Bronchial epithelial cell (primary cell): ENCODE data around the gene TRRAP. TPM values are rescaled to one million over a fixed set of nuclear protein-coding genes. Genes with fewer than 3 reads are reported as not detected.

Experiments used
- DNase-seq: peaks from one replicate; pipeline ENCODE4 v3.0.0-alpha.2; 2010; ENCODE audit warnings: low read depth
- FAIRE-seq: peaks from 2 replicates; lab custom pipeline; 2011; peaks lifted over from hg19 to GRCh38; lab: Jason Lieb, UNC
- H3K27me3 ChIP-seq: 2 replicates; pipeline ENCODE4 v1.5.1; 2011; ENCODE audit warnings: low read length; ENCODE audit not compliant: control insufficient read depth, insufficient read depth
- H3K36me3 ChIP-seq: 2 replicates; pipeline ENCODE4 v1.5.1; 2011; ENCODE audit warnings: low read length; ENCODE audit not compliant: control insufficient read depth, insufficient read depth
- H3K4me3 ChIP-seq: 2 replicates; pipeline ENCODE4 v1.5.1; 2011; ENCODE audit warnings: mild to moderate bottlenecking, low read depth, low read length, control low read depth
- CTCF ChIP-seq: IDR thresholded peaks from 2 replicates; pipeline ENCODE4 v1.5.1; 2011; ENCODE audit warnings: mild to moderate bottlenecking, moderate library complexity, low read length, control low read depth, inconsistent platforms; ENCODE audit not compliant: insufficient read depth, severe bottlenecking
- total RNA-seq: library from RNA; depleted of rRNA; stranded (reverse); fragments of >200 nt; gene quantifications from 2 replicates; pipeline ENCODE4 v1.2.1, GENCODE V29; 2014

The TRRAP gene
- total RNA-seq, 1 donor from 2014 or later: 8.2 TPM

GRCh38 chr7:99030457-99030856, 152.1 kb downstream of the TRRAP start:
- Histone ChIP-seq H3K27me3 (no peaks in the 10 kb centered on the region), H3K36me3 (peaks cover 40% of the 10 kb centered on the region), H3K4me3 (no peak overlapping the region)
- TF ChIP-seq CTCF: no peak
- FAIRE-seq (no peak), DNase-seq (no peak)

GRCh38 chr7:99030951-99031350, 152.6 kb downstream of the TRRAP start:
- TF ChIP-seq CTCF: no peak
- H3K27me3 ChIP-seq: no peaks in the 10 kb centered on the region
- FAIRE-seq (no peak), DNase-seq (no peak)
- H3K4me3 ChIP-seq: no peak overlapping the region
- H3K36me3 ChIP-seq: peaks cover 44% of the 10 kb centered on the region

- peaks cover 49% of the 10 kb centered on the region for H3K36me3 ChIP-seq
- FAIRE-seq (no peak), DNase-seq (no peak)
- TF ChIP-seq CTCF: no peak
- no peaks in the 10 kb centered on the region for H3K27me3 ChIP-seq
- H3K4me3 ChIP-seq: no peak overlapping the region
Measured at GRCh38 chr7:99031496-99031895, 153.2 kb downstream of the TRRAP start.

- FAIRE-seq: no peak
- TF ChIP-seq CTCF: no peak
Measured at GRCh38 chr7:99032928-99033327, 154.6 kb downstream of the TRRAP start.

DNA sequence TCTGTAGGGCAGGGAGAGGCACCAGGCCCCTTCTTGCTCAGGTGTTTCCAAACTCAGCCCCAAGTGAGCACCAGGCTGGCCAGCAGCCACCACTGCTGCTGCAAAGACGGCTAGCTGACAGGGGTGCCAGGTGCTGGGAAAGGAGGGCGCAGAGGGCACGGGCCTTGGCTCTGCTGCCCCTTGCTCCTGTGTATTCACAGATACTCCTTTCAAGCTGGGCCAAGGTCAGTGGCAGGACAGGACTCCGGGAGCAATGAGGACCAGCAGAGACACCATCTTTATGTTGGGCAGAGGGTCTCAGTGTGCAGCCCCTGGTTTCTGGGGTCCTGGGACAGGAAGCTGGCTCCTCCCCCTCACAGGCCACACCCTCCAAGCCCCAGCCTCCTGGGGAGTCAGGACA, 155.4 kb downstream of the TRRAP start:
- FAIRE-seq (no peak), DNase-seq (no peak)
- no peak for TF ChIP-seq CTCF
- H3K4me3 ChIP-seq: no peak overlapping the region
- peaks cover 70% of the 10 kb centered on the region for H3K36me3 ChIP-seq
- no peaks in the 10 kb centered on the region for H3K27me3 ChIP-seq

More at GRCh38 chr7:99032928-99033327, 154.6 kb downstream of the TRRAP start:
- no peak overlapping the region for H3K4me3 ChIP-seq
- DNase-seq: no peak
- H3K27me3 ChIP-seq: no peaks in the 10 kb centered on the region
- peaks cover 61% of the 10 kb centered on the region for H3K36me3 ChIP-seq
